HCT116 (cell line): ENCODE data around the gene EPRS1. TPM values are rescaled to one million over a fixed set of nuclear protein-coding genes. Genes with fewer than 3 reads are reported as not detected.
A peak's percentile ranks its signal among the peaks of the same experiment; 100 is the strongest.

Experiments used
- ATAC-seq: fragments of 200-7000 bp; cut with Tn5 transposase; 2 replicates; pipeline ENCODE4 v1.9.1; 2020; ENCODE audit warnings: mild to moderate bottlenecking, moderate library complexity
- BruUV-seq: library from RNA; stranded (reverse); fragments of 400-500 nt; replicated peaks from 2 replicates; lab custom pipeline; 2021; lab: Mats Ljungman, UMichigan
- CTCF ChIA-PET: fragments of 300-600 bp; sonication (Branson Sonifier 250); formaldehyde crosslinking; loops from one replicate; lab custom pipeline; 2021; ENCODE audit warnings: antibody characterized with exemption; lab: Charles Lee
- POLR2A ChIA-PET: fragments of 300-600, 350-600 bp; sonication (Branson Sonifier 250); formaldehyde crosslinking; loops from one replicate; lab custom pipeline; 2021; ENCODE audit warnings: antibody characterized with exemption; lab: Charles Lee
- RAD21 ChIA-PET, 2 experiments: fragments of 300-600 bp; sonication (Branson Sonifier 250); formaldehyde crosslinking; loops; one replicate each; lab custom pipeline; 2023; ENCODE audit warnings: low total read pairs in 2 of 2; ENCODE audit not compliant: uncharacterized antibody in 2 of 2, unreplicated experiment in 2 of 2, low non-redundant PET in 1 of 2; lab: Charles Lee
- DNase-seq: peaks from one replicate; pipeline ENCODE4 v3.0.0-alpha.2; 2010; ENCODE audit warnings: low read depth, low spot score
- H2AFZ ChIP-seq: fragments of 200-600 bp; shearing (Covaris generic), sonication (generic); 2 replicates; pipeline ENCODE4 v1.6.1; 2017; ENCODE audit warnings: low read depth, mixed run types, mixed read lengths, antibody characterized with exemption, low read length; ENCODE audit not compliant: poor library complexity, severe bottlenecking
- H3K27ac ChIP-seq: 2 replicates; pipeline ENCODE4 v1.5.1; 2012; ENCODE audit warnings: low read depth, low read length
- H3K27me3 ChIP-seq: fragments of 200-600 bp; sonication (generic); 2 replicates; pipeline ENCODE4 v1.6.1; 2016; ENCODE audit warnings: mixed run types, low read length, mixed read lengths; ENCODE audit not compliant: insufficient read depth
- H3K36me3 ChIP-seq, 2 experiments: fragments of 200-500 bp in 1 of 2; fragments of 200-600 bp in 1 of 2; sonication (Bioruptor generic) in 1 of 2; sonication (generic) in 1 of 2; 2 replicates each; pipeline versions ENCODE4 v1.5.1 to v1.6.1; 2014 to 2016; ENCODE audit warnings: low read length in 2 of 2, inconsistent platforms in 1 of 2, mixed read lengths in 1 of 2, mixed run types in 1 of 2; ENCODE audit not compliant: insufficient read depth in 2 of 2, control insufficient read depth in 1 of 2
- H3K4me1 ChIP-seq, 2 experiments: fragments of 200-600 bp in 1 of 2; sonication (generic) in 1 of 2; 2 replicates each; pipeline versions ENCODE4 v1.5.1 to v1.6.1; 2012 to 2017; ENCODE audit warnings: low read length in 2 of 2, inconsistent platforms in 1 of 2, mild to moderate bottlenecking in 1 of 2, mixed read lengths in 1 of 2, mixed run types in 1 of 2, moderate library complexity in 1 of 2; ENCODE audit not compliant: insufficient read depth in 2 of 2, control insufficient read depth in 1 of 2
- H3K4me2 ChIP-seq: fragments of 200-600 bp; sonication (generic); 2 replicates; pipeline ENCODE4 v1.6.1; 2017; ENCODE audit warnings: mixed run types, low read length, mixed read lengths
- H3K4me3 ChIP-seq, 2 experiments: fragments of 200-600 bp in 1 of 2; sonication (generic) in 1 of 2; replicated peaks in 1 of 2; 2 replicates each; pipeline ENCODE4 v1.5.1; 2011 to 2016; ENCODE audit warnings: low read length in 2 of 2, control low read depth in 1 of 2, low read depth in 1 of 2, mild to moderate bottlenecking in 1 of 2, mixed read lengths in 1 of 2, mixed run types in 1 of 2
- H3K79me2 ChIP-seq: fragments of 200-600 bp; sonication (generic); 2 replicates; pipeline ENCODE4 v1.6.1; 2017; ENCODE audit warnings: mild to moderate bottlenecking, mixed run types, low read length, moderate library complexity, mixed read lengths; ENCODE audit not compliant: insufficient read depth
- H3K9ac ChIP-seq: fragments of 200-600 bp; sonication (generic); 2 replicates; pipeline ENCODE4 v1.6.1; 2016; ENCODE audit warnings: low read length, mixed read lengths
- H3K9me2 ChIP-seq: fragments of 200-600 bp; sonication (generic), shearing (Covaris generic); 2 replicates; pipeline ENCODE4 v1.6.1; 2017; ENCODE audit warnings: mixed run types, mild to moderate bottlenecking, moderate library complexity; ENCODE audit not compliant: insufficient read depth
- H3K9me3 ChIP-seq, 2 experiments: fragments of 200-500 bp in 1 of 2; fragments of 200-600 bp in 1 of 2; sonication (Bioruptor generic) in 1 of 2; sonication (generic) in 1 of 2; 2 replicates each; pipeline ENCODE4 v1.6.1; 2014 to 2017; ENCODE audit warnings: low read length in 2 of 2, mixed read lengths in 2 of 2, inconsistent platforms in 1 of 2, low read depth in 1 of 2, mild to moderate bottlenecking in 1 of 2, mixed run types in 1 of 2, moderate library complexity in 1 of 2; ENCODE audit not compliant: control insufficient read depth in 1 of 2, insufficient read depth in 1 of 2
- H4K20me1 ChIP-seq: fragments of 200-600 bp; sonication (generic), shearing (Covaris generic); 2 replicates; pipeline ENCODE4 v1.6.1; 2017; ENCODE audit warnings: mixed run types, mild to moderate bottlenecking, moderate library complexity; ENCODE audit not compliant: insufficient read depth
- EGR1 ChIP-seq: IDR thresholded peaks from 2 replicates; pipeline ENCODE4 v1.6.1; 2012; ENCODE audit warnings: low read depth
- ELF1 ChIP-seq: IDR thresholded peaks from 2 replicates; pipeline ENCODE4 v1.6.1; 2012; ENCODE audit warnings: low read depth, borderline replicate concordance
- EZH2 ChIP-seq: fragments of 200-600 bp; sonication (generic); IDR thresholded peaks from 2 replicates; pipeline ENCODE4 v1.6.1; 2017; ENCODE audit warnings: antibody characterized with exemption, mixed run types
- FOSL1 ChIP-seq: IDR thresholded peaks from 2 replicates; pipeline ENCODE4 v1.6.1; 2012; ENCODE audit warnings: low read depth
- POLR2AphosphoS5 ChIP-seq: IDR thresholded peaks from 2 replicates; pipeline ENCODE4 v1.6.1; 2011; ENCODE audit warnings: mild to moderate bottlenecking, low read depth, low read length, moderate library complexity
- RAD21 ChIP-seq: IDR thresholded peaks from 2 replicates; pipeline ENCODE4 v1.6.1; 2012; ENCODE audit warnings: low read depth, mild to moderate bottlenecking
- SIN3A ChIP-seq: IDR thresholded peaks from 2 replicates; pipeline ENCODE4 v1.6.1; 2012; ENCODE audit warnings: low read depth
- TCF7L2 ChIP-seq: IDR thresholded peaks from 2 replicates; pipeline ENCODE4 v1.7.0; 2011; ENCODE audit warnings: borderline replicate concordance, inconsistent platforms; ENCODE audit not compliant: insufficient read depth, insufficient read length; ENCODE audit errors: extremely low read depth
- YY1 ChIP-seq: IDR thresholded peaks from 2 replicates; pipeline ENCODE4 v1.6.1; 2011; ENCODE audit warnings: low read length, low read depth, moderate library complexity, mild to moderate bottlenecking; ENCODE audit not compliant: insufficient replicate concordance; ENCODE audit errors: extremely low read depth
- ZFX ChIP-seq: fragments of 450-650 bp; IDR thresholded peaks from 2 replicates; pipeline ENCODE4 v1.6.1; 2017
- ZNF274 ChIP-seq: fragments of 200-500 bp; sonication (Bioruptor generic); IDR thresholded peaks from 2 replicates; pipeline ENCODE4 v1.6.1; 2014; ENCODE audit warnings: mild to moderate bottlenecking, low read depth, low read length, inconsistent platforms
- intact Hi-C: fragments of 100-400 bp; cut with micrococcal nuclease; formaldehyde crosslinking; loops from 2 replicates; pipeline ENCODE4 v1.10.0; 2022
- total RNA-seq: library from RNA; stranded (reverse); gene quantifications from one replicate; pipeline ENCODE4 v1.2.1, GENCODE V29; 2021; ENCODE audit not compliant: unreplicated experiment
- TF ChIP-seq, protein P1 (sequence below): IDR thresholded peaks from 2 replicates; pipeline ENCODE4 v1.6.1; 2011; ENCODE audit warnings: mild to moderate bottlenecking, low read length, moderate library complexity; ENCODE audit not compliant: insufficient replicate concordance; ENCODE audit errors: extremely low read depth
- TF ChIP-seq, protein P2 (sequence below): IDR thresholded peaks from 2 replicates; pipeline ENCODE4 v1.6.1; 2012
- TF ChIP-seq, protein P3 (sequence below): IDR thresholded peaks from 2 replicates; pipeline ENCODE4 v1.6.1; 2012; ENCODE audit warnings: low read depth
- TF ChIP-seq, protein P4 (sequence below): IDR thresholded peaks from 2 replicates; pipeline ENCODE4 v1.6.1; 2012

Gene EPRS1
- total RNA-seq, 1 experiment from 2014 or later: 188 TPM

DNA sequence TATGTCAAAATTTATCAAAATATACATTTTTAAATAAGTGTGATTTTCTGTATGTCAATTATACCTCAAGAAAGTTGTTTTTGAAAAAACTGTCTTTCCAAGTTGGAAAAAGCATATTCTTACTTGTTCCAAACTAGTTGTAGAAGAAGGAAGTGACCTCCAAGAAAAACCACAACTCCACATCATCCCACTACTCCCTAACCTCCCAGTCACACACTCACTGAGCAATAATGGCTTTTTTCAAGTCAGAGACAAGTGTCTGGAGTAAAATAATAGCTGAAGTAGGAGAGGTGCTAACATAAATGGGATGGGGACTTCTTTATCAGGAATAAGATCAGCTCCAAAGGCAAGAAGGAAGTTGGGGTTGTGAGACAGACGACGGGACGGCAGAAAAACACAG lies 13.4 kb downstream of the EPRS1 start:
- no peak overlapping the region for H2AFZ ChIP-seq
- intact Hi-C loops: no loop called here
- H3K9me3 ChIP-seq: no peaks in the 10 kb centered on the region
- no peaks in the 10 kb centered on the region for H3K27me3 ChIP-seq
- H4K20me1 ChIP-seq: no peaks in the 10 kb centered on the region
- no peak for TF ChIP-seq YY1
- no peaks in the 10 kb centered on the region for H3K9me2 ChIP-seq
- H3K9ac ChIP-seq: no peak overlapping the region
- ATAC-seq: no peak
- POLR2A ChIA-PET: no interaction called here
- peaks cover 33 to 45% of the 10 kb centered on the region in 2 experiments; a peak in 3 of 4 replicates for H3K36me3 ChIP-seq
- peaks cover 57% of the 10 kb centered on the region for H3K79me2 ChIP-seq
- no TSS peak for BruUV-seq
- H3K4me1 ChIP-seq: no peaks in the 10 kb centered on the region
- CTCF ChIA-PET: no interaction called here
- no peak overlapping the region for H3K4me3 ChIP-seq
- no peak overlapping the region for H3K27ac ChIP-seq
- no peak for DNase-seq
- RAD21 ChIA-PET: no interaction called here
- H3K4me2 ChIP-seq: no peak overlapping the region

DNA sequence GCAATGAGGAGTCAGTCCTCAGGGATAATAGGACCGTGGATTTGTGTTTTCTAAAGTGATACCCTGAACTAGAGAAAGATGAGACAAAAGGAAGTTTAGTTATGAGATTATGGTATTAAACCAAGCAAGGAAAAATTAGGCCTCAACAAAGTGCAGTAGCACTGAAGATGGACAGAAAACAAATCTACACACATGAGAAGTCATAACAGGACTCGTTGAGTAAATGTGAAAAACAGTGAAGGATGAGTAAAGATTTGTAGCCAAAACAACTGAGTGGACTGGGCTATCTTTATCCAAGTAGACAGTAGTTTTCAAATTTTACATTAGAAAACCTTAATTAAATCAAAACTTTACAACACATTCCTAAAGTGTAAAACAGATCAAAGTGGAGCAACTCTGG lies 15.0 kb downstream of the EPRS1 start:
- no peak overlapping the region for H3K27ac ChIP-seq
- H3K36me3 ChIP-seq: peaks cover 33 to 47% of the 10 kb centered on the region in 2 experiments; a peak in 3 of 4 replicates
- DNase-seq (no peak), ATAC-seq (no peak)
- intact Hi-C loops: no loop called here
- H3K4me1 ChIP-seq: no peaks in the 10 kb centered on the region
- no peak overlapping the region for H3K4me2 ChIP-seq
- no peaks in the 10 kb centered on the region for H3K27me3 ChIP-seq
- H3K9ac ChIP-seq: no peak overlapping the region
- ChIA-PET RAD21 (no interaction called here), CTCF (no interaction called here), POLR2A (no interaction called here)
- peaks cover 41% of the 10 kb centered on the region for H3K79me2 ChIP-seq
- TSS peak; percentile 5 for BruUV-seq
- no peak overlapping the region for H3K4me3 ChIP-seq
- H4K20me1 ChIP-seq: no peaks in the 10 kb centered on the region
- H3K9me3 ChIP-seq: no peaks in the 10 kb centered on the region
- H3K9me2 ChIP-seq: no peaks in the 10 kb centered on the region
- H2AFZ ChIP-seq: no peak overlapping the region
- TF ChIP-seq RAD21 (no peak), ELF1 (no peak), ZFX (no peak), EZH2 (no peak), TCF7L2 (no peak), ZNF274 (no peak), EGR1 (no peak), POLR2AphosphoS5 (no peak), FOSL1 (no peak), SIN3A (no peak), YY1 (no peak)
- TF ChIP-seq, protein P1, sequence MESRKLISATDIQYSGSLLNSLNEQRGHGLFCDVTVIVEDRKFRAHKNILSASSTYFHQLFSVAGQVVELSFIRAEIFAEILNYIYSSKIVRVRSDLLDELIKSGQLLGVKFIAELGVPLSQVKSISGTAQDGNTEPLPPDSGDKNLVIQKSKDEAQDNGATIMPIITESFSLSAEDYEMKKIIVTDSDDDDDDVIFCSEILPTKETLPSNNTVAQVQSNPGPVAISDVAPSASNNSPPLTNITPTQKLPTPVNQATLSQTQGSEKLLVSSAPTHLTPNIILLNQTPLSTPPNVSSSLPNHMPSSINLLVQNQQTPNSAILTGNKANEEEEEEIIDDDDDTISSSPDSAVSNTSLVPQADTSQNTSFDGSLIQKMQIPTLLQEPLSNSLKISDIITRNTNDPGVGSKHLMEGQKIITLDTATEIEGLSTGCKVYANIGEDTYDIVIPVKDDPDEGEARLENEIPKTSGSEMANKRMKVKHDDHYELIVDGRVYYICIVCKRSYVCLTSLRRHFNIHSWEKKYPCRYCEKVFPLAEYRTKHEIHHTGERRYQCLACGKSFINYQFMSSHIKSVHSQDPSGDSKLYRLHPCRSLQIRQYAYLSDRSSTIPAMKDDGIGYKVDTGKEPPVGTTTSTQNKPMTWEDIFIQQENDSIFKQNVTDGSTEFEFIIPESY: no peak
- TF ChIP-seq, protein P2, sequence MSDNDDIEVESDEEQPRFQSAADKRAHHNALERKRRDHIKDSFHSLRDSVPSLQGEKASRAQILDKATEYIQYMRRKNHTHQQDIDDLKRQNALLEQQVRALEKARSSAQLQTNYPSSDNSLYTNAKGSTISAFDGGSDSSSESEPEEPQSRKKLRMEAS: no peak
- TF ChIP-seq, protein P3, sequence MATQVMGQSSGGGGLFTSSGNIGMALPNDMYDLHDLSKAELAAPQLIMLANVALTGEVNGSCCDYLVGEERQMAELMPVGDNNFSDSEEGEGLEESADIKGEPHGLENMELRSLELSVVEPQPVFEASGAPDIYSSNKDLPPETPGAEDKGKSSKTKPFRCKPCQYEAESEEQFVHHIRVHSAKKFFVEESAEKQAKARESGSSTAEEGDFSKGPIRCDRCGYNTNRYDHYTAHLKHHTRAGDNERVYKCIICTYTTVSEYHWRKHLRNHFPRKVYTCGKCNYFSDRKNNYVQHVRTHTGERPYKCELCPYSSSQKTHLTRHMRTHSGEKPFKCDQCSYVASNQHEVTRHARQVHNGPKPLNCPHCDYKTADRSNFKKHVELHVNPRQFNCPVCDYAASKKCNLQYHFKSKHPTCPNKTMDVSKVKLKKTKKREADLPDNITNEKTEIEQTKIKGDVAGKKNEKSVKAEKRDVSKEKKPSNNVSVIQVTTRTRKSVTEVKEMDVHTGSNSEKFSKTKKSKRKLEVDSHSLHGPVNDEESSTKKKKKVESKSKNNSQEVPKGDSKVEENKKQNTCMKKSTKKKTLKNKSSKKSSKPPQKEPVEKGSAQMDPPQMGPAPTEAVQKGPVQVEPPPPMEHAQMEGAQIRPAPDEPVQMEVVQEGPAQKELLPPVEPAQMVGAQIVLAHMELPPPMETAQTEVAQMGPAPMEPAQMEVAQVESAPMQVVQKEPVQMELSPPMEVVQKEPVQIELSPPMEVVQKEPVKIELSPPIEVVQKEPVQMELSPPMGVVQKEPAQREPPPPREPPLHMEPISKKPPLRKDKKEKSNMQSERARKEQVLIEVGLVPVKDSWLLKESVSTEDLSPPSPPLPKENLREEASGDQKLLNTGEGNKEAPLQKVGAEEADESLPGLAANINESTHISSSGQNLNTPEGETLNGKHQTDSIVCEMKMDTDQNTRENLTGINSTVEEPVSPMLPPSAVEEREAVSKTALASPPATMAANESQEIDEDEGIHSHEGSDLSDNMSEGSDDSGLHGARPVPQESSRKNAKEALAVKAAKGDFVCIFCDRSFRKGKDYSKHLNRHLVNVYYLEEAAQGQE: no peak
- TF ChIP-seq, protein P4, sequence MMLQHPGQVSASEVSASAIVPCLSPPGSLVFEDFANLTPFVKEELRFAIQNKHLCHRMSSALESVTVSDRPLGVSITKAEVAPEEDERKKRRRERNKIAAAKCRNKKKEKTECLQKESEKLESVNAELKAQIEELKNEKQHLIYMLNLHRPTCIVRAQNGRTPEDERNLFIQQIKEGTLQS: no peak
